Fibroblast of mammary gland (primary cell): ENCODE measurements around the gene HM13.
A peak's percentile ranks its signal among the peaks of the same experiment; 100 is the strongest.
"Not testable (repeated sequence)": the region's sequence is repeated elsewhere in the genome, so short reads cannot be mapped to it uniquely, and the experiment has no call there.

ENCODE experiments used
- DNase-seq: peaks from one replicate; pipeline ENCODE4 v3.0.0-alpha.2; 2010; ENCODE audit warnings: low read depth
- H3K4me3 ChIP-seq: 2 replicates; pipeline ENCODE4 v1.5.1; 2011; ENCODE audit warnings: low read depth, mild to moderate bottlenecking, low read length, moderate library complexity; ENCODE audit not compliant: control insufficient read depth
- CTCF ChIP-seq: conservative IDR thresholded peaks from 2 replicates; pipeline ENCODE4 v1.5.1; 2011; ENCODE audit warnings: low read depth, low read length, inconsistent platforms; ENCODE audit not compliant: control insufficient read depth, insufficient read depth

The HM13 gene

GRCh38 chr20:31502884-31503673, 11.2 kb upstream of the HM13 start:
- H3K4me3 ChIP-seq: not testable (repeated sequence)
- DNase-seq: peak; percentile 76
- peak; percentile 78 for TF ChIP-seq CTCF

- no peak for TF ChIP-seq CTCF
- DNase-seq: no peak
- no peak overlapping the region for H3K4me3 ChIP-seq
Observed at GRCh38 chr20:31505903-31506302, 8.3 kb upstream of the HM13 start.

GRCh38 chr20:31508517-31509244, 5.6 kb upstream of the HM13 start:
- no peak for TF ChIP-seq CTCF
- DNase-seq: no peak

DNA sequence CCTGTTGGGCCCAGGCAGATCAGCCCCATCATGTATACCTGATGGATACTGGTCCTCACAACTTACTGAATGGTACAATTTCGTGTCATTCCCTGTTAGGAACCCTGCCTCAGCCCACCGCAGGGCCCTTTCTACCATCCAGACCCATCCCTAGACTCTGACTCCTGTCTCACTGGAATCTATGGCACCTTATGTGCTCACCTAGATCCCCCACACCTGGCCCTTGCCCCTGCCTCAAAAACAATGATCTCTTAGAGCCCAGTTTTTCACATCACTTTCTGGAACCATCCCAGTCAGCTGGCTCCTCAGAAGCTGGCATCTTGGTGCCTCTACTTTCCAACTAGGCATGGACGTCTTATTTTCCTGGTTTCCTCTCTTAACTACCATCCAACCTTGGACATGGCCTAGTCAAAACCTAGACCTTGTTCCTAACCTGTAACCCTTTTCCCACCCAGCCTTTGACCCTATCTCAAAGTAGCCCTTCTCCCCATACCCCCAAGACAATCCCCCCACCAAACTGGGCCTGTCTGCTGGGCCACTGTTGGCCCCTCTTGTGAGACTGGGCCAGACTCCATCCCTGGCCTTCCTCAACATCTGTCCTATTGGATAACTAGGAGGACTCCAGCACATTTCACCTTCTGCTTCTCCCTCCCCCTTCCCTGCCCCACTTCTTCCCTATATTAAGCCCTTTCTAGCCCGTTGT, 981 bp downstream of the HM13 start:
- no peak for DNase-seq
- peak overlapping the region; percentile 91 for H3K4me3 ChIP-seq
- no peak for TF ChIP-seq CTCF

More at GRCh38 chr20:31508517-31509244, 5.6 kb upstream of the HM13 start:
- H3K4me3 ChIP-seq: no peak overlapping the region

GRCh38 chr20:31515775-31516107, 1.5 kb downstream of the HM13 start:
- peak overlapping the region; percentile 91 for H3K4me3 ChIP-seq
- no peak for DNase-seq
- no peak for TF ChIP-seq CTCF

GRCh38 chr20:31516166-31516565, 1.9 kb downstream of the HM13 start:
- DNase-seq: no peak
- peak overlapping the region; percentile 91 for H3K4me3 ChIP-seq
- no peak for TF ChIP-seq CTCF
